OCI-LY3 (cell line): ENCODE data around the gene CDC45.

Experiments
- EZH2phosphoT487 ChIP-seq: fragments of 200-600 bp; shearing (Covaris generic); IDR thresholded peaks from 2 replicates; pipeline ENCODE4 v1.6.1; 2018; ENCODE audit warnings: antibody characterized with exemption, mixed run types, low read depth
- TF ChIP-seq, protein P1 (sequence below): fragments of 200-600, 300-600 bp; sonication (generic); IDR thresholded peaks from 2 replicates; pipeline ENCODE4 v1.5.1; 2014; ENCODE audit warnings: antibody characterized with exemption, low read length, low read depth

DNA sequence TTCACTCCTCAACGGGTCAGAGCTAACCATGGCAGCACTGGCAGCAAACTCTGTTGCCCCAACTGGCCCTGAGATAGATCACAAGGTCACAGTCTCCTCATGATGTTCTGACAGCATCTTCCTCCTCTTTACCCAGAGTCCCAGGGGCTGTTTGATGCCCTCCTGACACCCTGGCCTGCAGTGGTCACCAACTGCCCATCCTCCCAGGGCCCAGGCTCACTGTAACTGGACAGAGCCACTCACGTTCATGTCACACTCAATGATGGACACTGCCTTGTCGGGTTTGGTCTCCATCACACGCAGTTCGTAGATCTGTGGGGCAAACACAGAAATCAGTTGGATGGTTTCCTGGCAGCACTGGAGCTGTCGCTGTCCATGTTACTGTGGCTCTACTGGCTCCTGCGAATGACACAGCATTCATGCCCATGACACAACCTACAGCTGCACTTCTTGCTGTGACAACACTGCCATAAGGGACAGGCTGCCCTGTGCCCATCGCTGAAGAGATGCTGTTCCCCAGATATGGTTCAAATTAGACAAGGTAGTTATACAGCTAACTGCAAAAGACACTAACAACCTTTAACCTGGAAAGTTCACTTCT is 21.8 kb upstream of the CDC45 start:
- TF ChIP-seq, protein P1, sequence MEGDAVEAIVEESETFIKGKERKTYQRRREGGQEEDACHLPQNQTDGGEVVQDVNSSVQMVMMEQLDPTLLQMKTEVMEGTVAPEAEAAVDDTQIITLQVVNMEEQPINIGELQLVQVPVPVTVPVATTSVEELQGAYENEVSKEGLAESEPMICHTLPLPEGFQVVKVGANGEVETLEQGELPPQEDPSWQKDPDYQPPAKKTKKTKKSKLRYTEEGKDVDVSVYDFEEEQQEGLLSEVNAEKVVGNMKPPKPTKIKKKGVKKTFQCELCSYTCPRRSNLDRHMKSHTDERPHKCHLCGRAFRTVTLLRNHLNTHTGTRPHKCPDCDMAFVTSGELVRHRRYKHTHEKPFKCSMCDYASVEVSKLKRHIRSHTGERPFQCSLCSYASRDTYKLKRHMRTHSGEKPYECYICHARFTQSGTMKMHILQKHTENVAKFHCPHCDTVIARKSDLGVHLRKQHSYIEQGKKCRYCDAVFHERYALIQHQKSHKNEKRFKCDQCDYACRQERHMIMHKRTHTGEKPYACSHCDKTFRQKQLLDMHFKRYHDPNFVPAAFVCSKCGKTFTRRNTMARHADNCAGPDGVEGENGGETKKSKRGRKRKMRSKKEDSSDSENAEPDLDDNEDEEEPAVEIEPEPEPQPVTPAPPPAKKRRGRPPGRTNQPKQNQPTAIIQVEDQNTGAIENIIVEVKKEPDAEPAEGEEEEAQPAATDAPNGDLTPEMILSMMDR = no peak
- no peak for TF ChIP-seq EZH2phosphoT487
